GM12878 (cell line): ENCODE results near the gene NINJ1. TPM values are rescaled to one million over a fixed set of nuclear protein-coding genes. Genes with fewer than 3 reads are reported as not detected.

Source experiments
- ATAC-seq: fragments of 200-7000 bp; cut with Tn5 transposase; 3 replicates; pipeline ENCODE4 v1.9.1; 2020; ENCODE audit warnings: mild to moderate bottlenecking, moderate library complexity
- Bru-seq: library from RNA; stranded (reverse); fragments of 400-500 nt; gene quantifications from one replicate; lab custom pipeline; 2021; lab: Mats Ljungman, UMichigan
- BruChase-seq, 2 experiments: library from RNA; stranded (reverse); fragments of 400-500 nt; gene quantifications; one replicate each; lab custom pipeline; 2021; lab: Mats Ljungman, UMichigan
- BruUV-seq: library from RNA; stranded (reverse); fragments of 400-500 nt; replicated peaks from 2 replicates; lab custom pipeline; 2021; lab: Mats Ljungman, UMichigan
- CTCF ChIA-PET: fragments of 300-600 bp; sonication (Branson Sonifier 250); formaldehyde crosslinking; extraction: SDS; loops from one replicate; lab custom pipeline; 2021; ENCODE audit warnings: inconsistent platforms; lab: Yijun Ruan, JAX
- POLR2A ChIA-PET: fragments of 350-600 bp; formaldehyde crosslinking; extraction: SDS; loops from one replicate; lab custom pipeline; 2021; ENCODE audit warnings: inconsistent platforms; lab: Charles Lee
- RAD21 ChIA-PET: fragments of 300-600 bp; sonication (Branson Sonifier 250); formaldehyde crosslinking; loops from one replicate; lab custom pipeline; 2023; ENCODE audit warnings: antibody characterized with exemption; ENCODE audit not compliant: unreplicated experiment; lab: Charles Lee
- SMC1A ChIA-PET: fragments of 300-600 bp; sonication (Branson Sonifier 250); formaldehyde crosslinking; loops from one replicate; lab custom pipeline; 2023; ENCODE audit not compliant: unreplicated experiment, uncharacterized antibody; lab: Charles Lee
- DNase-seq: peaks from one replicate; pipeline ENCODE4 v3.0.0-alpha.2; 2011; ENCODE audit warnings: low read depth, low spot score
- FAIRE-seq: peaks from 3 replicates; lab custom pipeline; 2011; peaks lifted over from hg19 to GRCh38; lab: Jason Lieb, UNC
- H2AFZ ChIP-seq: 2 replicates; pipeline ENCODE4 v1.6.0; 2011; ENCODE audit warnings: low read depth, low read length, control low read depth; ENCODE audit not compliant: control insufficient read depth
- H3K27ac ChIP-seq: 2 replicates; pipeline ENCODE4 v1.5.1; 2011; ENCODE audit warnings: control low read depth; ENCODE audit not compliant: control insufficient read depth, insufficient read depth
- H3K27me3 ChIP-seq, 2 experiments: replicated peaks in 1 of 2; 2 replicates each; pipeline versions ENCODE4 v1.6.0 to v1.6.1; 2011; ENCODE audit warnings: low read length in 1 of 2; ENCODE audit not compliant: control insufficient read depth in 2 of 2, insufficient read depth in 2 of 2
- H3K36me3 ChIP-seq, 2 experiments: 2 replicates each; pipeline ENCODE4 v1.5.1; 2011; ENCODE audit warnings: low read length in 1 of 2; ENCODE audit not compliant: control insufficient read depth in 2 of 2, insufficient read depth in 2 of 2
- H3K4me1 ChIP-seq: 2 replicates; pipeline ENCODE4 v1.6.1; 2011; ENCODE audit warnings: mild to moderate bottlenecking, low read length, moderate library complexity, mixed read lengths; ENCODE audit not compliant: control insufficient read depth, insufficient read depth
- H3K4me2 ChIP-seq: 2 replicates; pipeline ENCODE4 v1.6.0; 2011; ENCODE audit warnings: control low read depth; ENCODE audit not compliant: control insufficient read depth, insufficient read depth
- H3K4me3 ChIP-seq: fragments of 200-600 bp; sonication (generic); 2 replicates; pipeline ENCODE4 v1.5.1; 2016
- H3K79me2 ChIP-seq: 2 replicates; pipeline ENCODE4 v1.6.0; 2011; ENCODE audit warnings: low read length; ENCODE audit not compliant: control insufficient read depth, insufficient read depth
- H3K9ac ChIP-seq: 2 replicates; pipeline ENCODE4 v1.8.0; 2011; ENCODE audit warnings: low read length, control low read depth, mixed read lengths; ENCODE audit not compliant: control insufficient read depth, insufficient read depth
- H3K9me3 ChIP-seq: replicated peaks from 3 replicates; pipeline ENCODE4 v1.5.1; 2011; ENCODE audit warnings: mild to moderate bottlenecking, low read length; ENCODE audit not compliant: control insufficient read depth, insufficient read depth
- H4K20me1 ChIP-seq: 2 replicates; pipeline ENCODE4 v1.6.0; 2011; ENCODE audit not compliant: control insufficient read depth, insufficient read depth
- BACH1 ChIP-seq: fragments of 450-650 bp; IDR thresholded peaks from 2 replicates; pipeline ENCODE4 v1.6.1; 2017; ENCODE audit warnings: mild to moderate bottlenecking, borderline replicate concordance
- BMI1 ChIP-seq: fragments of 450-650 bp; IDR thresholded peaks from 2 replicates; pipeline ENCODE4 v1.6.1; 2016; ENCODE audit warnings: mild to moderate bottlenecking, moderate library complexity, borderline replicate concordance
- HDAC6 ChIP-seq: fragments of 200-600 bp; sonication (generic); IDR thresholded peaks from one replicate; pipeline ENCODE4 v1.8.0; 2017; ENCODE audit warnings: antibody characterized with exemption; ENCODE audit not compliant: unreplicated experiment
- POLR2A ChIP-seq: IDR thresholded peaks from 2 replicates; pipeline ENCODE4 v1.6.1; 2011; ENCODE audit warnings: low read depth, mild to moderate bottlenecking, low read length
- TAF1 ChIP-seq: IDR thresholded peaks from 2 replicates; pipeline ENCODE4 v1.6.1; 2011; ENCODE audit warnings: mild to moderate bottlenecking, low read depth, low read length, borderline replicate concordance
- ZNF622 ChIP-seq: fragments of 450-650 bp; IDR thresholded peaks from 2 replicates; pipeline ENCODE4 v1.6.1; 2017; ENCODE audit warnings: mild to moderate bottlenecking, inconsistent platforms
- WGBS: methylation state at CpG from one replicate; pipeline ENCODE4 v1.1.6; 2016; ENCODE audit warnings: low lambda C conversion rate; ENCODE audit not compliant: insufficient replicate concordance, insufficient coverage; ENCODE audit errors: missing lambda C conversion rate; 5-methylcytosine and 5-hydroxymethylcytosine counted together
- in situ Hi-C: fragments of 300-500 bp; cut with MboI; formaldehyde crosslinking; loops from 9 replicates; pipeline ENCODE4 v1.14.3; 2018; ENCODE audit warnings: mixed read lengths
- intact Hi-C: fragments of 100-400 bp; cut with micrococcal nuclease; formaldehyde crosslinking; loops from one replicate; pipeline ENCODE4 v1.14.2; 2022; ENCODE audit not compliant: unreplicated experiment
- long read RNA-seq, 2 experiments: library from polyadenylated mRNA; unstranded; transcript quantifications; one replicate each; pipeline ENCODE4 v2.0.0, GENCODE V29; 2019 to 2020
- polyA minus RNA-seq, 3 experiments: library from RNA; depleted of rRNA, polyadenylated mRNA; stranded (reverse); fragments of >200 nt; gene quantifications; 2 replicates each; pipeline ENCODE4 v1.2.3, GENCODE V29; 2011
- polyA plus RNA-seq, 11 experiments: library from polyadenylated mRNA; depleted of rRNA in 4 of 11; unstranded in 6 of 11; stranded (reverse) in 5 of 11; fragments of >200 nt; fragmentation: Nextera tagmentation in 4 of 11; fragmentation: Illumina TruSeq in 1 of 11; extraction: Ambion mirVana in 4 of 11; extraction: Trizol in 1 of 11; gene quantifications; 1 replicate in 1 of 11; 2 replicates in 10 of 11; pipeline versions ENCODE4 v1.2.1 to v1.2.3, GENCODE V29; 2011 to 2016; ENCODE audit warnings: inconsistent platforms in 2 of 11, missing spikeins in 2 of 11, low read depth in 1 of 11
- total RNA-seq, 4 experiments: library from RNA; depleted of rRNA in 3 of 4; stranded (reverse); fragments of >200 nt in 3 of 4; fragmentation: Illumina TruSeq in 1 of 4; extraction: Trizol in 1 of 4; gene quantifications; 2 replicates each; pipeline versions ENCODE4 v1.2.1 to v1.2.3, GENCODE V29; 2013 to 2021
- TF ChIP-seq, protein P1 (sequence below): fragments of 450-650 bp; IDR thresholded peaks from 2 replicates; pipeline ENCODE4 v1.6.1; 2017; ENCODE audit warnings: borderline replicate concordance
- TF ChIP-seq, protein P2 (sequence below): fragments of 450-650 bp; IDR thresholded peaks from 2 replicates; pipeline ENCODE4 v1.6.1; 2018; ENCODE audit warnings: mild to moderate bottlenecking, low read depth, moderate library complexity; ENCODE audit not compliant: partially characterized antibody
- TF ChIP-seq, protein P3 (sequence below): IDR thresholded peaks from 2 replicates; pipeline ENCODE4 v1.6.1; 2011; ENCODE audit warnings: mild to moderate bottlenecking, low read depth, low read length, moderate library complexity; ENCODE audit not compliant: insufficient replicate concordance

Gene NINJ1, protein sequence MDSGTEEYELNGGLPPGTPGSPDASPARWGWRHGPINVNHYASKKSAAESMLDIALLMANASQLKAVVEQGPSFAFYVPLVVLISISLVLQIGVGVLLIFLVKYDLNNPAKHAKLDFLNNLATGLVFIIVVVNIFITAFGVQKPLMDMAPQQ
- total RNA-seq (2013; cell fraction: nucleolus; rRNA removed): 38.5 and 41.6 TPM in 2 replicates
- total RNA-seq (2014; rRNA removed) (18.6 and 23.0 TPM in 2 replicates), total RNA-seq (2014; rRNA removed; fragmentation: Illumina TruSeq; extraction: Trizol) (8.0 TPM in 2 replicates), total RNA-seq (2021) (15.1 and 16.6 TPM in 2 replicates), polyA plus RNA-seq (2011; rRNA removed) (12.7 and 33.5 TPM in 2 replicates), polyA plus RNA-seq (2014; fragmentation: Illumina TruSeq; extraction: Trizol) (2.5 and 8.7 TPM in 2 replicates), polyA plus RNA-seq (2014; fragmentation: Nextera tagmentation; extraction: Ambion mirVana) (1 to 10 TPM in 1 of 2 experiments, under 1 TPM in 1; 0.64 to 2.5 TPM), polyA plus RNA-seq (2014; rRNA removed) (23.7 and 27.5 TPM in 2 replicates), polyA plus RNA-seq (2016; fragmentation: Nextera tagmentation; extraction: Ambion mirVana) (10 to 100 TPM; 19.1 to 19.3 TPM), polyA minus RNA-seq (2011; rRNA and poly(A)+ RNA removed) (21.6 and 36.2 TPM in 2 replicates), Bru-seq, nascent RNA (percentile 84 among the genes with signal in this experiment), BruChase-seq, experiment 1, labeled RNA remaining after a 6-hour chase (percentile 68 among the genes with signal in this experiment), BruChase-seq, experiment 2, labeled RNA remaining after a 2-hour chase (percentile 66 among the genes with signal in this experiment)
- 13.3 TPM for polyA plus RNA-seq (2011; ENCODE audit: low read depth)
- 55.7 and 66.8 TPM in 2 replicates for polyA plus RNA-seq (2011; cell fraction: cytosol; rRNA removed)
- polyA plus RNA-seq (2011; cell fraction: nucleus; rRNA removed): 48.8 and 50.5 TPM in 2 replicates
- polyA plus RNA-seq (2012): 25.3 and 27.1 TPM in 2 replicates
- 14.6 and 15.7 TPM in 2 replicates for polyA minus RNA-seq (2011; cell fraction: cytosol; rRNA and poly(A)+ RNA removed)
- polyA minus RNA-seq (2011; cell fraction: nucleus; rRNA and poly(A)+ RNA removed): 8.0 and 14.3 TPM in 2 replicates
- long read RNA-seq, experiment 1, transcript NINJ1-201 (4 exons, 1,281 nt): major isoform, 56 of 61 reads
- long read RNA-seq, experiment 1, partial matches to known transcripts: 2 of 61 reads
- long read RNA-seq, experiment 1, other reads (novel, unspliced or antisense): 1 of 61 reads
- long read RNA-seq, experiment 2, transcript NINJ1-201 (4 exons, 1,281 nt): major isoform, 9 of 11 reads
- long read RNA-seq, experiment 2, partial matches to known transcripts: 2 of 11 reads
- long read RNA-seq, experiment 2, other reads (novel, unspliced or antisense): 0 of 11 reads

DNA sequence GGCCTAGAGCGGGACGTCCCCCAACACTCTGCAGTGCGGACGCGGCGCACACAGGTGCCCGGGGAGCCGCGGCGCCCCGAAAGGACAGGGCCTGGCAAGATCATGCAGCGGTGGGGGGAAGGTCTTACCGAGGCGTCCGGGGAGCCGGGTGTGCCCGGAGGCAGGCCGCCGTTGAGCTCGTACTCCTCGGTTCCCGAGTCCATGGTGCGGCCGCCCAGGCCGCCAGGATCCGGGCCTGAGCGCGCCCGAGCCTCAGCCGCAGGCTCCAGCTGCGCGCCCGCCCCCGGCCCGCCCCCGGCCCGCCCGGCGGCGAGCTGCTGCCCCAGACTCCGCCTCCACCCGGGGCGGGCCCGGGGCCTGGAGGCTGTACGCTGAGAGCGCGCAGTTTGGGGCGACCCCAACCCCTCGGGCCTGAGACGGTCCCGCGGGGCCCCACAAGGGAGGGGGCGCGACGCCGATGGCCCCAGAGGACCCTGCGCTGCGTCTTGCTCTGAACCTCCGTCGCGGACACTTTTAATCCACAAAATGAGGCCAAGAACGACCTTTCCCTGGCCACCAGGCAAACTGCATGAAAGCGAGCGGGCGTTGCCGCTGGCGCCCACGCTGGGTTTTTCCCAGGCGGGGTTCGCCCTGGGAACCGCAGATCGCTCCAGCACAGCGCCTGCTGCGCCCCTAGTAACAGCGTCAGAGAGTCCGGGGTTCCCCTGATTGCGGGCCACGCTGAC is at the start of gene NINJ1:
Gene NINJ1 (minus strand): TSS at position 237 of the 725 bp plus-strand sequence. CDS start 34 bp downstream, at position 203.
- POLR2A ChIA-PET: interaction anchor here (0.6 to 1.8 kb wide), 9 partner anchors 14 to 320 kb away, joined by 3 to 8 read pairs (median 4); partner anchors contain the start of gene CARD19
- peak within 1 kb of the TSS; percentile 60 for H3K27ac ChIP-seq
- TF ChIP-seq, protein P1, sequence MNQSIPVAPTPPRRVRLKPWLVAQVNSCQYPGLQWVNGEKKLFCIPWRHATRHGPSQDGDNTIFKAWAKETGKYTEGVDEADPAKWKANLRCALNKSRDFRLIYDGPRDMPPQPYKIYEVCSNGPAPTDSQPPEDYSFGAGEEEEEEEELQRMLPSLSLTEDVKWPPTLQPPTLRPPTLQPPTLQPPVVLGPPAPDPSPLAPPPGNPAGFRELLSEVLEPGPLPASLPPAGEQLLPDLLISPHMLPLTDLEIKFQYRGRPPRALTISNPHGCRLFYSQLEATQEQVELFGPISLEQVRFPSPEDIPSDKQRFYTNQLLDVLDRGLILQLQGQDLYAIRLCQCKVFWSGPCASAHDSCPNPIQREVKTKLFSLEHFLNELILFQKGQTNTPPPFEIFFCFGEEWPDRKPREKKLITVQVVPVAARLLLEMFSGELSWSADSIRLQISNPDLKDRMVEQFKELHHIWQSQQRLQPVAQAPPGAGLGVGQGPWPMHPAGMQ: peak; percentile 42; the same call in 1 of the 2 replicates
- TF ChIP-seq BACH1 (peak; percentile 60; the same call in 1 of the 2 replicates), BMI1 (no peak), TAF1 (peak; percentile 36; the same call in 1 of the 2 replicates), HDAC6 (peak; percentile 33), ZNF622 (no peak), POLR2A (peak; percentile 76)
- TF ChIP-seq, protein P2, sequence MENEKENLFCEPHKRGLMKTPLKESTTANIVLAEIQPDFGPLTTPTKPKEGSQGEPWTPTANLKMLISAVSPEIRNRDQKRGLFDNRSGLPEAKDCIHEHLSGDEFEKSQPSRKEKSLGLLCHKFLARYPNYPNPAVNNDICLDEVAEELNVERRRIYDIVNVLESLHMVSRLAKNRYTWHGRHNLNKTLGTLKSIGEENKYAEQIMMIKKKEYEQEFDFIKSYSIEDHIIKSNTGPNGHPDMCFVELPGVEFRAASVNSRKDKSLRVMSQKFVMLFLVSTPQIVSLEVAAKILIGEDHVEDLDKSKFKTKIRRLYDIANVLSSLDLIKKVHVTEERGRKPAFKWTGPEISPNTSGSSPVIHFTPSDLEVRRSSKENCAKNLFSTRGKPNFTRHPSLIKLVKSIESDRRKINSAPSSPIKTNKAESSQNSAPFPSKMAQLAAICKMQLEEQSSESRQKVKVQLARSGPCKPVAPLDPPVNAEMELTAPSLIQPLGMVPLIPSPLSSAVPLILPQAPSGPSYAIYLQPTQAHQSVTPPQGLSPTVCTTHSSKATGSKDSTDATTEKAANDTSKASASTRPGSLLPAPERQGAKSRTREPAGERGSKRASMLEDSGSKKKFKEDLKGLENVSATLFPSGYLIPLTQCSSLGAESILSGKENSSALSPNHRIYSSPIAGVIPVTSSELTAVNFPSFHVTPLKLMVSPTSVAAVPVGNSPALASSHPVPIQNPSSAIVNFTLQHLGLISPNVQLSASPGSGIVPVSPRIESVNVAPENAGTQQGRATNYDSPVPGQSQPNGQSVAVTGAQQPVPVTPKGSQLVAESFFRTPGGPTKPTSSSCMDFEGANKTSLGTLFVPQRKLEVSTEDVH: no peak
- TF ChIP-seq, protein P3, sequence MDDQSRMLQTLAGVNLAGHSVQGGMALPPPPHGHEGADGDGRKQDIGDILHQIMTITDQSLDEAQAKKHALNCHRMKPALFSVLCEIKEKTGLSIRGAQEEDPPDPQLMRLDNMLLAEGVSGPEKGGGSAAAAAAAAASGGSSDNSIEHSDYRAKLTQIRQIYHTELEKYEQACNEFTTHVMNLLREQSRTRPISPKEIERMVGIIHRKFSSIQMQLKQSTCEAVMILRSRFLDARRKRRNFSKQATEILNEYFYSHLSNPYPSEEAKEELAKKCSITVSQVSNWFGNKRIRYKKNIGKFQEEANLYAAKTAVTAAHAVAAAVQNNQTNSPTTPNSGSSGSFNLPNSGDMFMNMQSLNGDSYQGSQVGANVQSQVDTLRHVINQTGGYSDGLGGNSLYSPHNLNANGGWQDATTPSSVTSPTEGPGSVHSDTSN: no peak

More for the DNA sequence above, at the start of gene NINJ1:
- CTCF ChIA-PET: interaction anchor here (0.6 to 1.5 kb wide), 4 partner anchors 26 to 131 kb away, joined by 3 to 5 read pairs (median 4); no protein-coding TSS in a partner anchor
- peak; percentile 82 for ATAC-seq
- WGBS: 1% methylated on average over 60 of the region's 78 CpGs
- peak within 1 kb of the TSS; percentile 80 for H3K4me3 ChIP-seq
- H3K9me3 ChIP-seq: no peaks in the 10 kb centered on the region
- BruUV-seq: no TSS peak
- DNase-seq: peak; percentile 50
- H3K4me1 ChIP-seq: peaks cover 28% of the 10 kb centered on the region
- H3K27me3 ChIP-seq: no peaks in the 10 kb centered on the region; a peak in 1 of 4 replicates
- no peaks in the 10 kb centered on the region for H4K20me1 ChIP-seq
- H3K4me2 ChIP-seq: peak within 1 kb of the TSS; percentile 95
- no peaks in the 10 kb centered on the region for H3K36me3 ChIP-seq
- no peak for FAIRE-seq
- SMC1A ChIA-PET: interaction anchor here (0.6 to 0.9 kb wide), 3 partner anchors 25 to 411 kb away, joined by 3 read pairs; no protein-coding TSS in a partner anchor
- RAD21 ChIA-PET: interaction anchor here (0.6 to 1.6 kb wide), 6 partner anchors 25 to 182 kb away, joined by 4 to 9 read pairs (median 6); no protein-coding TSS in a partner anchor
- in situ Hi-C loops (no loop called here), intact Hi-C loops (no loop called here)
- H2AFZ ChIP-seq: peak within 1 kb of the TSS; percentile 81
- H3K79me2 ChIP-seq: peaks cover 12% of the 10 kb centered on the region
- peak within 1 kb of the TSS; percentile 72 for H3K9ac ChIP-seq
